ENCODE data around the gene SLC12A5.

DNA sequence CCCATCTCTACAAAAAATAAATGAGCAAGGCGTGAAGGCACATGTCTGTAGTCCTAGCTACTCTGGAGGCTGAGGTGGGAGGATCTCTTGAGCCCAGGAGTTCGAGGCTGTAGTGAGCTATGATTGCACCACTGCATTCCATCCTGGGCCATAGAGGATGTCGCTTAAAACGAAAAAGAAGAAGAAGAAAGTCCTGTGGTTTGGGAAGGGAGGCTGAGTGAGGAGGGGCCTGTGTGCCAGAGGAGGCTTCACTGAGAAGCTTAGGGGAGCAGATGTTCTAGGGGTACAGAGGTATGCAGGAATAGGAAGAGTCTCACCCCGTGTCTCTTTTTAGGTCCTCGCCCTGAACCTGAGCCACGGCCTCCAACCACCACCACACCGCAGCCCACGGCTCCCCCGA is 16.1 kb upstream of the SLC12A5 start:
- TF ChIP-seq CTCF (IDR thresholded peaks at IDR 0.05; ENCODE audit: low read length) (no peak), EZH2phosphoT487 (IDR thresholded peaks at IDR 0.05; ENCODE audit: low read length) (no peak), EZH2 (optimal IDR thresholded peaks at IDR 0.05; ENCODE audit: low read depth, low read length) (no peak)
